AG10803 (cell line): ENCODE data around the gene SLC6A3.

Source experiments
- DNase-seq: peaks from one replicate; pipeline ENCODE4 v3.0.0; 2010; ENCODE audit warnings: low read depth
- H3K4me3 ChIP-seq: 2 replicates; pipeline ENCODE4 v1.5.1; 2011; ENCODE audit warnings: mild to moderate bottlenecking, low read length, control low read depth
- TF ChIP-seq, protein P1 (sequence below): conservative IDR thresholded peaks from 2 replicates; pipeline ENCODE4 v1.5.1; 2011; ENCODE audit warnings: mild to moderate bottlenecking, low read length, control low read depth, inconsistent platforms

Gene SLC6A3

DNA sequence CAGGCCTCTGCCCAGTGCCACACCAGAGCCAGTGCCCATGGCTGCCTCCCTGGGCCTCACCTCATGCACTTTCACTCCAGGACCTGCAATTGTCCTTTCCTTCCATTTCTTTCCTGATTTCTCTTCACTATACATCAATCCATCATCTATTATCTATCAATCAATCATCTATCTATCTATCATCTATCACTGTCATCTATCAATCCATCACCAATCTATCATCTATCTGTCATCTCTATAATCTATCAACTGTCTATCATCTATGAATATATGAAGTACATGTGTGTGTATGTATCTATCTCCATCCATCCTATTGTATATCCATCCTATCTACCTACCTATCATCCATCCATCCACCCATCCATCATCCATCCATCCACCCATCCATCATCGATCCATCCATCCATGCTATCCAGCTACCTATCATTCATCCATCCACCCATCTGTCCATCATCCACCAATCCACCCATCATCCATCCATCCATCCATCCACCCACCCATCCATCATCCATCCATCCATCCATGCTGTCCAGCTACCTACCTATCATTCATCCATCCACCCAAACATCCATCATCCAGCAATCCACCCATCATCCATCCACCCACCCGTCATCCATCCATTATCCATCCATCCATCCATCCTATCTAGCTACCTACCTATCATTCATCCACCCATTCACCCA lies 26.9 kb downstream of the SLC6A3 start:
- TF ChIP-seq, protein P1, sequence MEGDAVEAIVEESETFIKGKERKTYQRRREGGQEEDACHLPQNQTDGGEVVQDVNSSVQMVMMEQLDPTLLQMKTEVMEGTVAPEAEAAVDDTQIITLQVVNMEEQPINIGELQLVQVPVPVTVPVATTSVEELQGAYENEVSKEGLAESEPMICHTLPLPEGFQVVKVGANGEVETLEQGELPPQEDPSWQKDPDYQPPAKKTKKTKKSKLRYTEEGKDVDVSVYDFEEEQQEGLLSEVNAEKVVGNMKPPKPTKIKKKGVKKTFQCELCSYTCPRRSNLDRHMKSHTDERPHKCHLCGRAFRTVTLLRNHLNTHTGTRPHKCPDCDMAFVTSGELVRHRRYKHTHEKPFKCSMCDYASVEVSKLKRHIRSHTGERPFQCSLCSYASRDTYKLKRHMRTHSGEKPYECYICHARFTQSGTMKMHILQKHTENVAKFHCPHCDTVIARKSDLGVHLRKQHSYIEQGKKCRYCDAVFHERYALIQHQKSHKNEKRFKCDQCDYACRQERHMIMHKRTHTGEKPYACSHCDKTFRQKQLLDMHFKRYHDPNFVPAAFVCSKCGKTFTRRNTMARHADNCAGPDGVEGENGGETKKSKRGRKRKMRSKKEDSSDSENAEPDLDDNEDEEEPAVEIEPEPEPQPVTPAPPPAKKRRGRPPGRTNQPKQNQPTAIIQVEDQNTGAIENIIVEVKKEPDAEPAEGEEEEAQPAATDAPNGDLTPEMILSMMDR, result no peak
- no peak overlapping the region for H3K4me3 ChIP-seq
- no peak for DNase-seq

- DNase-seq, result no peak
- no peak overlapping the region for H3K4me3 ChIP-seq
- TF ChIP-seq, protein P1, result no peak
Measured at GRCh38 chr5:1417586-1418225, 27.5 kb downstream of the SLC6A3 start.

- DNase-seq, result no peak
- TF ChIP-seq, protein P1, result no peak
- no peak overlapping the region for H3K4me3 ChIP-seq
Measured at GRCh38 chr5:1416856-1417469, 28.3 kb downstream of the SLC6A3 start.

GRCh38 chr5:1415626-1416360 lies 29.4 kb downstream of the SLC6A3 start:
- no peak for DNase-seq
- TF ChIP-seq, protein P1, result no peak
- H3K4me3 ChIP-seq, result no peak overlapping the region

DNA sequence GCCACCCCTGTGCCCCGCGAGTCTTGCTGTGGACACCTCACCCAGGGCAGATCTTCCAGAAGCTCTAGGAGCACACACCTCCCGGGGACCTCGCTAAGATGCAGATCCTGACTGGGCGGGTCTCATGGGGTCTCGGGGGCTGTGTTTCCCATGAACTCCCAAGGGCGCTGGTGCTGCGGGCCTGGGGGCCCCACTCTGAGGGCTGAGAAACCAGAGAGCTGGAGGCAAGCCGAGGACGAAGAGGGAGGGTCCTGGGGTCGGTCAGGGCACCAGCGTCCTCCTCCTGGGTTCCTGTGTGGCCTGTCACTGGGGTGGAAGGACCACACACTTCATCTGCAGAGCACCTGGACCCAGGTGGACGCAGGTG lies 30.2 kb downstream of the SLC6A3 start:
- TF ChIP-seq, protein P1, result no peak
- DNase-seq, result no peak
- H3K4me3 ChIP-seq, result no peak overlapping the region

DNA sequence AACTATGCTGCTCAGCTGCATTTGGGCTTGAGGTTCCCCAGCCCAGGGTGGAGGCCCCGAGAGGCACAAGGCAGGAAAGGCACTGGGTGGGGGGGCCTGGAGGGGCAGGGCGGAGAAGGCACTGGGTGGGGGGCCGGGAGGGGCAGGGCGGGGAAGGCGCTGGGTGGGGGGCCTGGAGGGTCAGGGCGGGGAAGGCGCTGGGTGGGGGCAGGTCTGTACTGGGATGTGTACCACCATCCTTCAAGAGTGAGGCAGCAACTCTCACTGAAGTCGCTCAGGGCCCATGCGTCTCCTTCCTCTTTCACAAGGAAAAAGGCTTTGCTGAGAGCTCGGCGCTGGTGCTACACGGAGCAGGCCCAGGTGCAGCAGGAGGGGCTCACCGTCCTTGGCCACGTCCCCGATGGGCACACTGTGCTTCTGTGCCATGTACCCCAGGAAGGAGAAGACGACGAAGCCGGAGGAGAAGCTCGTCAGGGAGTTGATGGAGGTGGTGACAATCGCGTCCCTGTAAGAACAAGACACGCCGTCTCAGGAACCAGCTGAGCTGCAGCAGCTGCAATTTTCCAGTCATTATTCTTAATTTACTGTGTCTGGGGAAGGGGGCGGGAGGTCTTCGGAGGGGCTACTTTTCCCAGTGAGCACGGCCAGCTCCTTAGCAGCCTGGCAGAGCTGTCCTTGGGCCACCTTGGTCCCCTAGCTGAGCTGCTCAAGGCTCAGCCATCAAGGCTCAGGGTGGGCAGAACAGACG lies 30.8 kb downstream of the SLC6A3 start:
- DNase-seq, result no peak
- TF ChIP-seq, protein P1, result no peak
- H3K4me3 ChIP-seq, result no peak overlapping the region
